Esophagus muscularis mucosa (tissue), 4 donors: ENCODE results near the gene CDON.

Experiments
- CTCF ChIP-seq, 3 experiments: fragments of 200-600 bp in 2 of 3; fragments of 450-650 bp in 1 of 3; sonication (generic) in 2 of 3; IDR thresholded peaks; one replicate each; pipeline ENCODE4 v1.5.1; 2017 to 2019; ENCODE audit warnings: antibody characterized with exemption in 3 of 3, mild to moderate bottlenecking in 2 of 3, moderate library complexity in 1 of 3
- EP300 ChIP-seq: sonication (generic); formaldehyde crosslinking; IDR thresholded peaks from one replicate; pipeline ENCODE4 v1.6.1; 2017; ENCODE audit warnings: antibody characterized with exemption
- POLR2A ChIP-seq: fragments of 450-650 bp; IDR thresholded peaks from one replicate; pipeline ENCODE4 v1.6.1; 2017; ENCODE audit warnings: antibody characterized with exemption, moderate library complexity, mild to moderate bottlenecking, low read depth

DNA sequence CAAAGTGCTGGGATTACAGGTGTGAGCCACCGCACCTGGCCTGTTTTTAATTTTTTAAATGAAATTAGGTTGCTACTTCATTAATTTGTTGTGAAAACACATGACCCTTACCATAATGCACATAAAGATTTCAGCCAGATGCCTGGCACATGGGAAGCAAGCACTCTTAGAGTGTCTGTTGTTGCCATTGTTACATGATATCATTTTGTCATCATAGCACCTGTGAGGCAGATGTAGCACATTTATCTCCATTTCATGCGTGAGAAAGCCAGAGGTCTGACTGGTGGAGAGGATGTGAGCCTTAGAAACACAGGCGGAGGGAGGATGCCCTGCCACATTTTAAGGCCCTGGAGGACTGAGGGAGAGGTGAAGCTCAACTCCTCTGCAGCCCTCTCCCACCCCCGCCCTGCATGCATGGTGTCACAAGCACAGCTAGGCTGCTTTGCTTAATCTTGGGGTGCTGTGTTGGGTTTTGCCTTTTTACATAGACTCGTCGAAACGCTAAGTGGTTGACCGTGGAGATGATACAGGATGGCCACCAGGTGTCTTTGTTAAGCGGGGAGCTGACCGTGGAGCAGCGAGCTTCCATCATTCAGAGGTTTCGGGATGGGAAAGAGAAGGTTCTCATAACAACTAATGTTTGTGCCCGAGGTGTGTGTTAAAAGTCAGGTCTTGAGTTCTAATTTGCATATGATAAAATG, 144.4 kb downstream of the CDON start:
- TF ChIP-seq CTCF (IDR thresholded peaks at IDR 0.05) (no peak), EP300 (no peak), POLR2A (no peak)
